ENCODE measurements around the gene RASA3. TPM values are rescaled to one million over a fixed set of nuclear protein-coding genes. Genes with fewer than 3 reads are reported as not detected.

The RASA3 gene
- total RNA-seq, 2 experiments from 2014 or later = 3.6 to 17.9 TPM

DNA sequence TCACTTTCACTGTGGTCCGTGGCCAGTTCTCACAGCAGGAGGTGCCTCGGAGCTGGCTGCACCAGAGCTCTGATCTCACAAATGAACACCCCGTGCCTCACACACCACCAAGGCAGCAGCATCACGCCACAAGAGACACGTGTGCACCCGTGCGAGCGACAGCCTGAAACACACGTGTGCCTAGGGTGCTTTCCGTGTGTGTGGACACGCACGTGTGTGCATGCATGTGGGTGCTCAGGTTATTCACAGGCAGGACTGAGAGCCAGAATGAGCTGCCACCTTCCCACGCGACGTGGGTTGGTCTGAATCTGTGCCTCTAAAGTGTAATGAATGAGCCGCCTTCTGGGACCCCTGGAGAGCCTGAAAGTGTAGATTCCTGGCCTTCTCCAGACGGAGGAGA is 90.9 kb downstream of the RASA3 start:
- H3K79me2 ChIP-seq (ENCODE audit: insufficient read depth, low read depth, low read length) = no peaks in the 10 kb centered on the region
- H3K4me1 ChIP-seq (ENCODE audit: insufficient read depth, low read length, poor library complexity, severe bottlenecking) = peaks cover 15% of the 10 kb centered on the region
- intact Hi-C loops (cut with micrococcal nuclease; ENCODE audit: unreplicated experiment) = no loop called here
- no peaks in the 10 kb centered on the region for H3K9me3 ChIP-seq (ENCODE audit: low read length)
- TF ChIP-seq CTCF (conservative IDR thresholded peaks at IDR 0.05; ENCODE audit: low read length) (no peak), EZH2phosphoT487 (IDR thresholded peaks at IDR 0.05; ENCODE audit: borderline replicate concordance, low read depth, low read length) (no peak)
- H3K9me2 ChIP-seq (ENCODE audit: insufficient read depth, low read length) = no peaks in the 10 kb centered on the region
- no peaks in the 10 kb centered on the region for H3K36me3 ChIP-seq (ENCODE audit: insufficient read depth, low read length)
- no peak overlapping the region for H3K27ac ChIP-seq (ENCODE audit: low read depth, low read length, poor library complexity, severe bottlenecking)
- no peak overlapping the region for H2AFZ ChIP-seq (ENCODE audit: low read length)
- H3K4me3 ChIP-seq (ENCODE audit: low read depth, low read length, poor library complexity, severe bottlenecking) = no peak overlapping the region
- no peak overlapping the region for H3K4me2 ChIP-seq (ENCODE audit: low read length)
- H4K20me1 ChIP-seq (ENCODE audit: insufficient read depth, low read length) = no peaks in the 10 kb centered on the region
- BruUV-seq (replicated peaks) = no TSS peak
- no peak for DNase-seq (ENCODE audit: low spot score)
- CTCF ChIA-PET (ENCODE audit: unreplicated experiment) = no interaction called here
- POLR2A ChIA-PET = no interaction called here

GRCh38 chr13:114039471-114040141 is 92.8 kb downstream of the RASA3 start:
- no peaks in the 10 kb centered on the region for H3K79me2 ChIP-seq (ENCODE audit: insufficient read depth, low read depth, low read length)
- no peaks in the 10 kb centered on the region for H3K36me3 ChIP-seq (ENCODE audit: insufficient read depth, low read length)
- H3K27ac ChIP-seq (ENCODE audit: low read depth, low read length, poor library complexity, severe bottlenecking) = no peak overlapping the region
- peaks cover 9% of the 10 kb centered on the region for H3K4me1 ChIP-seq (ENCODE audit: insufficient read depth, low read length, poor library complexity, severe bottlenecking)
- H3K4me2 ChIP-seq (ENCODE audit: low read length) = no peak overlapping the region
- BruUV-seq (replicated peaks) = no TSS peak
- ChIA-PET POLR2A (no interaction called here), CTCF (ENCODE audit: unreplicated experiment) (no interaction called here)
- no peaks in the 10 kb centered on the region for H3K9me3 ChIP-seq (ENCODE audit: low read length)
- intact Hi-C loops (cut with micrococcal nuclease; ENCODE audit: unreplicated experiment) = no loop called here
- H3K9me2 ChIP-seq (ENCODE audit: insufficient read depth, low read length) = no peaks in the 10 kb centered on the region
- H2AFZ ChIP-seq (ENCODE audit: low read length) = no peak overlapping the region
- no peaks in the 10 kb centered on the region for H4K20me1 ChIP-seq (ENCODE audit: insufficient read depth, low read length)
- no peak for TF ChIP-seq EZH2phosphoT487 (IDR thresholded peaks at IDR 0.05; ENCODE audit: borderline replicate concordance, low read depth, low read length)
- no peak for TF ChIP-seq CTCF (conservative IDR thresholded peaks at IDR 0.05; ENCODE audit: low read length)
- no peak for DNase-seq (ENCODE audit: low spot score)
- no peak overlapping the region for H3K4me3 ChIP-seq (ENCODE audit: low read depth, low read length, poor library complexity, severe bottlenecking)

DNA sequence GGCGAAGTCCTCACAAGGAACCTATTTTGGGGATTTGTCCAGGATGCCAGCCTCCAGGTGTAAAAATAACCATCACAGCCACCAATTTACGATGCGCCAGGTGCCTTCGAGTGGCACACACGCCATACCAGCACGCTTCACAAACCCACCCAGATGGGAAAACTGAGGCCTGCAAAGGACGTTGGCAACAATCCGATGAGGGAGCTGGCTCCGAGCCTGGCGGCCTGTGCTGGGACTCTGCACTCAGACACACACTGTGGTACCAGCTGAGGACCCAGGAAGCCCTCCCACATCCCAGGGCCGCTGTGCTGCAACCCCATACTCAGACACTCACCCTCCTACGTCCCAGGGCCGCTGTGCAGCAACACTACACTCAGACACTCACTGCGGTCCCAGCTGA is 93.5 kb downstream of the RASA3 start:
- no TSS peak for BruUV-seq (replicated peaks)
- no peaks in the 10 kb centered on the region for H3K9me2 ChIP-seq (ENCODE audit: insufficient read depth, low read length)
- no peak for DNase-seq (ENCODE audit: low spot score)
- H3K9me3 ChIP-seq (ENCODE audit: low read length) = no peaks in the 10 kb centered on the region
- H3K4me3 ChIP-seq (ENCODE audit: low read depth, low read length, poor library complexity, severe bottlenecking) = no peak overlapping the region
- intact Hi-C loops (cut with micrococcal nuclease; ENCODE audit: unreplicated experiment) = no loop called here
- no peak for TF ChIP-seq EZH2phosphoT487 (IDR thresholded peaks at IDR 0.05; ENCODE audit: borderline replicate concordance, low read depth, low read length)
- no peak for TF ChIP-seq CTCF (conservative IDR thresholded peaks at IDR 0.05; ENCODE audit: low read length)
- ChIA-PET CTCF (ENCODE audit: unreplicated experiment) (no interaction called here), POLR2A (no interaction called here)
- no peak overlapping the region for H3K27ac ChIP-seq (ENCODE audit: low read depth, low read length, poor library complexity, severe bottlenecking)
- H4K20me1 ChIP-seq (ENCODE audit: insufficient read depth, low read length) = no peaks in the 10 kb centered on the region
- H3K4me2 ChIP-seq (ENCODE audit: low read length) = no peak overlapping the region
- no peaks in the 10 kb centered on the region for H3K79me2 ChIP-seq (ENCODE audit: insufficient read depth, low read depth, low read length)
- H3K4me1 ChIP-seq (ENCODE audit: insufficient read depth, low read length, poor library complexity, severe bottlenecking) = peaks cover 9% of the 10 kb centered on the region
- no peaks in the 10 kb centered on the region for H3K36me3 ChIP-seq (ENCODE audit: insufficient read depth, low read length)
- no peak overlapping the region for H2AFZ ChIP-seq (ENCODE audit: low read length)
